Left lung (tissue), 10 donors: ENCODE data around the gene CENPB. TPM values are rescaled to one million over a fixed set of nuclear protein-coding genes. Genes with fewer than 3 reads are reported as not detected.

ENCODE experiments used
- ATAC-seq: fragments of 200-7000 bp; cut with Tn5 transposase; one replicate; pipeline ENCODE4 v1.9.1; 2020; ENCODE audit warnings: moderate library complexity
- DNase-seq, 4 donors: peaks; one replicate each; pipeline ENCODE4 v3.0.0-alpha.2; 2013 to 2020
- H3K27ac ChIP-seq, 2 donors: fragments of 200-600 bp; sonication (generic) in 1 of 2; one replicate each; pipeline versions ENCODE4 v1.5.0 to v1.8.0; 2020 to 2021
- H3K27me3 ChIP-seq, 2 donors: fragments of 200-600 bp; sonication (generic) in 1 of 2; one replicate each; pipeline versions ENCODE4 v1.5.0 to v1.8.0; 2020 to 2021
- H3K36me3 ChIP-seq, 2 donors: fragments of 200-600 bp; sonication (generic) in 1 of 2; one replicate each; pipeline versions ENCODE4 v1.5.0 to v1.8.0; 2020 to 2021
- H3K4me1 ChIP-seq, 2 donors: fragments of 200-600 bp; one replicate each; pipeline ENCODE4 v1.8.0; 2021
- H3K4me3 ChIP-seq, 2 donors: fragments of 200-600 bp; sonication (generic) in 1 of 2; one replicate each; pipeline versions ENCODE4 v1.5.0 to v1.8.0; 2020 to 2021; ENCODE audit warnings: mild to moderate bottlenecking in 1 of 2
- H3K9me3 ChIP-seq, 2 donors: fragments of 200-600 bp; sonication (generic) in 1 of 2; one replicate each; pipeline versions ENCODE4 v1.5.0 to v1.8.0; 2020 to 2021
- CTCF ChIP-seq, 2 donors: fragments of 200-600 bp; sonication (generic) in 1 of 2; IDR thresholded peaks; one replicate each; pipeline versions ENCODE4 v1.5.0 to v1.8.0; 2021; ENCODE audit warnings: antibody characterized with exemption in 2 of 2
- intact Hi-C, 2 donors: fragments of 100-400 bp; cut with DNase I; formaldehyde crosslinking; loops; one replicate each; pipeline versions ENCODE4 v1.11.2 to v1.14.2; 2022
- polyA plus RNA-seq, 6 donors: library from polyadenylated mRNA; unstranded; fragments of 120-200 nt; gene quantifications; one replicate each; pipeline ENCODE4 v1.2.1, GENCODE V29; 2013; ENCODE audit not compliant: insufficient read length in 6 of 6
- total RNA-seq, 2 donors: library from RNA; stranded (reverse); fragmentation: NEBNext Ultra II Directional; extraction: Animal tissue kit (Norgen Biotek cat#: 25700); gene quantifications; one replicate each; pipeline ENCODE4 v1.2.1, GENCODE V29; 2021
- donor health status: DM: no; HTN: yes; CAD: no.
- donor health status: DM: no; HTN: no; CAD: no.

CENPB gene
- total and polyA plus RNA-seq, 8 donors, result 38.0 to 94.5 (median 53.4) TPM

GRCh38 chr20:3820048-3820900, 33.7 kb upstream of the CENPB start, which contains the start of gene AP5S1:
AP5S1 (plus strand) TSS chr20:3820547; CDS start chr20:3822118, 1,571 bp downstream.
- Histone ChIP-seq H3K27ac (peak within 1 kb of the TSS; percentile 97 to 100), H3K36me3 (peaks cover 0 to 32% of the 10 kb centered on the region in 2 donors), H3K9me3 (no peaks in the 10 kb centered on the region), H3K4me1 (peaks cover 14 to 36% of the 10 kb centered on the region in 2 donors), H3K27me3 (no peaks in the 10 kb centered on the region), H3K4me3 (peak within 1 kb of the TSS; percentile 55 to 61)
- intact Hi-C loops, result no loop called here
- DNase-seq (peak; percentile 97 to 99 (median 98)), ATAC-seq (peak; percentile 92)
- peak; percentile 97 to 100 for TF ChIP-seq CTCF (IDR thresholded peaks at IDR 0.05)

- ATAC-seq, result no peak
- TF ChIP-seq CTCF (IDR thresholded peaks at IDR 0.05), result no peak
- Histone ChIP-seq H3K27ac (peak overlapping the region; percentile 97 to 100), H3K4me1 (peaks cover 14 to 43% of the 10 kb centered on the region in 2 donors), H3K9me3 (no peaks in the 10 kb centered on the region), H3K4me3 (peak overlapping the region; percentile 55 to 61), H3K27me3 (no peaks in the 10 kb centered on the region), H3K36me3 (peaks cover 0 to 24% of the 10 kb centered on the region in 2 donors)
- intact Hi-C loops, result loop anchor here in 1 of 2 donors (5.0 kb wide), 1 partner anchor 37 kb away; the partner anchor contains the start of gene SPEF1
- no peak for DNase-seq
Observed at GRCh38 chr20:3819411-3820047, 33.0 kb upstream of the CENPB start.

- TF ChIP-seq CTCF (IDR thresholded peaks at IDR 0.05), result peak; percentile 59 to 70
- Histone ChIP-seq H3K27me3 (no peaks in the 10 kb centered on the region), H3K36me3 (peaks cover 0 to 14% of the 10 kb centered on the region in 2 donors), H3K4me3 (no peak overlapping the region), H3K4me1 (peaks cover 14 to 53% of the 10 kb centered on the region in 2 donors), H3K27ac (peak overlapping the region; percentile 54 to 58), H3K9me3 (no peaks in the 10 kb centered on the region)
- intact Hi-C loops, result loop anchor here in 1 of 2 donors (5.0 kb wide), 1 partner anchor 36 kb away; the partner anchor contains the start of gene SPEF1
- peak in 3 of 4 donors; percentile 51 to 80 (median 78) for DNase-seq
- peak; percentile 51 for ATAC-seq
Observed at GRCh38 chr20:3818155-3819151, 31.9 kb upstream of the CENPB start.

GRCh38 chr20:3815703-3816315, 29.3 kb upstream of the CENPB start:
- H3K9me3 ChIP-seq, result no peaks in the 10 kb centered on the region
- no peaks in the 10 kb centered on the region for H3K36me3 ChIP-seq
- peaks cover 28 to 69% of the 10 kb centered on the region in 2 donors for H3K4me1 ChIP-seq
- no peak for TF ChIP-seq CTCF (IDR thresholded peaks at IDR 0.05)
- no peaks in the 10 kb centered on the region for H3K27me3 ChIP-seq
- ATAC-seq (no peak), DNase-seq (no peak)
- no peak overlapping the region for H3K27ac ChIP-seq
- H3K4me3 ChIP-seq, result no peak overlapping the region
- intact Hi-C loops, result loop anchor here in 1 of 2 donors (5.0 kb wide), 1 partner anchor 34 kb away; the partner anchor contains the start of gene SPEF1
